ENCODE measurements around the gene HCN3. TPM values are rescaled to one million over a fixed set of nuclear protein-coding genes. Genes with fewer than 3 reads are reported as not detected.

HCN3 gene
- total and polyA plus RNA-seq, 2 of the 8 experiments (the other 6 are each of a cell fraction or from before 2014, with no cell fraction given), result 6.4 to 7.3 TPM

- CTCF ChIA-PET (ENCODE audit: partially characterized antibody), result interaction anchor here (0.7 to 4.5 kb wide), 7 partner anchors 12 to 60 kb away, joined by 3 to 61 read pairs (median 5); partner anchors contain the start of gene RUSC1
- H3K4ac ChIP-seq (replicated peaks; ENCODE audit: insufficient read length, low read depth, low read length), result no peak overlapping the region
- WGBS, 2 experiments (ENCODE audit: extremely low coverage in 1 of 2, insufficient coverage in 1 of 2, insufficient read length in 1 of 2, insufficient replicate concordance in 2 of 2, low coverage in 1 of 2, low lambda C conversion rate in 2 of 2, missing lambda C conversion rate in 1 of 2), result 88% methylated on average over 6 of the region's 6 CpGs; no CpG with 5 or more reads in 1 of the 2 experiments
Measured at GRCh38 chr1:155266553-155266952, 10.7 kb upstream of the HCN3 start.

More at GRCh38 chr1:155266553-155266952, 10.7 kb upstream of the HCN3 start:
- no peak overlapping the region for H3K27ac ChIP-seq (ENCODE audit: low read depth, low read length)
- peaks cover 4 to 10% of the 10 kb centered on the region in 2 experiments for H4K20me1 ChIP-seq (replicated peaks in 1 of 2; ENCODE audit: control insufficient read depth in 1 of 2, insufficient read depth in 2 of 2, low read length in 2 of 2)
- H3K4me3 ChIP-seq (ENCODE audit: extremely low read depth in 1 of 4, insufficient read depth in 2 of 4, low read depth in 3 of 4, low read length in 4 of 4), result no peak overlapping the region
- no peak overlapping the region for H3K14ac ChIP-seq (ENCODE audit: insufficient read length)
- peaks cover 51 to 85% (median 76%) of the 10 kb centered on the region in 4 experiments for H3K36me3 ChIP-seq (ENCODE audit: control insufficient read depth in 2 of 4, insufficient read depth in 4 of 4, low read length in 3 of 4)
- H3K9ac ChIP-seq (replicated peaks in 1 of 4; ENCODE audit: extremely low read depth in 1 of 4, low read depth in 3 of 4, low read length in 3 of 4), result no peak overlapping the region
- no peak overlapping the region for H4K5ac ChIP-seq (ENCODE audit: insufficient read length, low read depth, low read length)
- H2BK5ac ChIP-seq (ENCODE audit: low read depth, low read length), result no peak overlapping the region
- H3K79me2 ChIP-seq (ENCODE audit: control insufficient read depth in 1 of 2, insufficient read depth in 2 of 2, low read length in 2 of 2), result peaks cover 3 to 12% of the 10 kb centered on the region in 2 experiments; a peak in 3 of 4 replicates
- H3K4me1 ChIP-seq (replicated peaks in 1 of 4; ENCODE audit: control insufficient read depth in 3 of 4, insufficient read depth in 4 of 4, low read length in 3 of 4), result 0 out of 7 replicates have a peak, but pooled peaks cover 0 to 2% (median under 1%) of the 10 kb centered on the region in 4 experiments
- H2BK20ac ChIP-seq (ENCODE audit: low read length), result no peak overlapping the region
- POLR2A ChIA-PET (ENCODE audit: partially characterized antibody), result interaction anchor here (0.5 to 2.8 kb wide), 13 partner anchors 11 to 353 kb away, joined by 3 to 11 read pairs (median 4); partner anchors contain the start of genes ENTREP3 and THBS3
- no peak overlapping the region for H3K18ac ChIP-seq (ENCODE audit: extremely low read depth, low read length)
- H4K91ac ChIP-seq (replicated peaks; ENCODE audit: insufficient read length, low read length), result no peak overlapping the region
- H3K56ac ChIP-seq (replicated peaks; ENCODE audit: insufficient read length, low read depth, low read length), result no peak overlapping the region
- H3K9me3 ChIP-seq (ENCODE audit: insufficient read depth in 2 of 2, low read depth in 1 of 2, low read length in 1 of 2), result no peaks in the 10 kb centered on the region
- H2BK12ac ChIP-seq (ENCODE audit: low read depth, low read length), result no peak overlapping the region
- peaks cover 2% of the 10 kb centered on the region for H3K23me2 ChIP-seq (ENCODE audit: low read depth, low read length)
- H4K8ac ChIP-seq (ENCODE audit: extremely low read depth, insufficient read depth, low read length), result no peak overlapping the region; the same call in 1 of the 2 replicates
- no peak for DNase-seq (ENCODE audit: low read depth in 1 of 2, low spot score in 2 of 2)
- TF ChIP-seq TEAD4 (IDR thresholded peaks at IDR 0.05; ENCODE audit: low read depth, low read length) (no peak), NANOG (IDR thresholded peaks at IDR 0.05; ENCODE audit: insufficient read depth, low read depth, low read length, poor library complexity, severe bottlenecking) (no peak), POLR2AphosphoS5 (IDR thresholded peaks at IDR 0.05; ENCODE audit: low read depth, low read length) (no peak), TCF12 (IDR thresholded peaks at IDR 0.05; ENCODE audit: low read depth, low read length) (no peak), KDM4A (IDR thresholded peaks at IDR 0.05; ENCODE audit: low read depth, low read length, severe bottlenecking) (no peak), CBX5 (IDR thresholded peaks at IDR 0.05; ENCODE audit: low read depth, low read length) (no peak), CEBPB (IDR thresholded peaks at IDR 0.05; ENCODE audit: low read depth, low read length) (no peak), EGR1 (IDR thresholded peaks at IDR 0.05; ENCODE audit: borderline replicate concordance, low read depth, low read length) (no peak), BACH1 (IDR thresholded peaks at IDR 0.05; ENCODE audit: low read length) (no peak), SIRT6 (IDR thresholded peaks at IDR 0.05; ENCODE audit: low read length) (no peak), FOSL1 (IDR thresholded peaks at IDR 0.05; ENCODE audit: insufficient read depth, low read depth, low read length) (no peak), TAF1 (IDR thresholded peaks at IDR 0.05; ENCODE audit: low read depth, low read length) (no peak), SUZ12 (IDR thresholded peaks at IDR 0.05; ENCODE audit: low read length) (no peak)
- no peak overlapping the region for H2BK120ac ChIP-seq (replicated peaks; ENCODE audit: low read depth, low read length)
- H3K79me1 ChIP-seq (ENCODE audit: low read depth, low read length), result no peaks in the 10 kb centered on the region; the same call in none of the 2 replicates
- H3K4me2 ChIP-seq (ENCODE audit: insufficient read depth in 1 of 2, low read depth in 2 of 2, low read length in 2 of 2), result no peak overlapping the region
- no peak overlapping the region for H2AFZ ChIP-seq (ENCODE audit: low read length)
- no peak overlapping the region for H2BK15ac ChIP-seq (ENCODE audit: low read length)
- H2AK5ac ChIP-seq (ENCODE audit: low read depth, low read length), result no peak overlapping the region
- FAIRE-seq, result no peak
- H3K23ac ChIP-seq (ENCODE audit: insufficient read length), result no peak overlapping the region
- H3K27me3 ChIP-seq (replicated peaks in 1 of 4; ENCODE audit: control insufficient read depth in 3 of 4, extremely low read depth in 1 of 4, insufficient read depth in 3 of 4, low read length in 3 of 4), result no peaks in the 10 kb centered on the region

Measured in H1 (cell line).